ENCODE data around the gene TSHZ2.

GRCh38 chr20:53343448-53343847 lies 371.3 kb downstream of the TSHZ2 start:
- TF ChIP-seq, protein P1, sequence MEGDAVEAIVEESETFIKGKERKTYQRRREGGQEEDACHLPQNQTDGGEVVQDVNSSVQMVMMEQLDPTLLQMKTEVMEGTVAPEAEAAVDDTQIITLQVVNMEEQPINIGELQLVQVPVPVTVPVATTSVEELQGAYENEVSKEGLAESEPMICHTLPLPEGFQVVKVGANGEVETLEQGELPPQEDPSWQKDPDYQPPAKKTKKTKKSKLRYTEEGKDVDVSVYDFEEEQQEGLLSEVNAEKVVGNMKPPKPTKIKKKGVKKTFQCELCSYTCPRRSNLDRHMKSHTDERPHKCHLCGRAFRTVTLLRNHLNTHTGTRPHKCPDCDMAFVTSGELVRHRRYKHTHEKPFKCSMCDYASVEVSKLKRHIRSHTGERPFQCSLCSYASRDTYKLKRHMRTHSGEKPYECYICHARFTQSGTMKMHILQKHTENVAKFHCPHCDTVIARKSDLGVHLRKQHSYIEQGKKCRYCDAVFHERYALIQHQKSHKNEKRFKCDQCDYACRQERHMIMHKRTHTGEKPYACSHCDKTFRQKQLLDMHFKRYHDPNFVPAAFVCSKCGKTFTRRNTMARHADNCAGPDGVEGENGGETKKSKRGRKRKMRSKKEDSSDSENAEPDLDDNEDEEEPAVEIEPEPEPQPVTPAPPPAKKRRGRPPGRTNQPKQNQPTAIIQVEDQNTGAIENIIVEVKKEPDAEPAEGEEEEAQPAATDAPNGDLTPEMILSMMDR (IDR thresholded peaks at IDR 0.05), result no peak
- no peak for TF ChIP-seq EZH2 (IDR thresholded peaks at IDR 0.05; ENCODE audit: borderline replicate concordance, insufficient read depth, low read depth, low read length, poor library complexity, severe bottlenecking)
